NCI-H510A treated with DMSO at 0.1 percent for 48 hours (cell line): ENCODE data around the gene NEURL2.
"Not testable (repeated sequence)": the region's sequence is repeated elsewhere in the genome, so short reads cannot be mapped to it uniquely, and the experiment has no call there.

Source experiments
- DNase-seq: peaks from one replicate; lab custom pipeline; 2025; lab: John Stamatoyannopoulos, UW

NEURL2 gene

GRCh38 chr20:45898285-45898684, 7.3 kb upstream of the NEURL2 start:
- no peak for DNase-seq

- no peak for DNase-seq
Measured at GRCh38 chr20:45897692-45898091, 6.7 kb upstream of the NEURL2 start.

GRCh38 chr20:45897289-45897688, 6.3 kb upstream of the NEURL2 start:
- DNase-seq, result no peak

GRCh38 chr20:45896641-45897161, 5.7 kb upstream of the NEURL2 start:
- no peak for DNase-seq

- no peak for DNase-seq
Measured at GRCh38 chr20:45894797-45895196, 3.8 kb upstream of the NEURL2 start.

- DNase-seq, result no peak
Measured at GRCh38 chr20:45893831-45894230, 2.8 kb upstream of the NEURL2 start.

- no peak for DNase-seq
Measured at GRCh38 chr20:45892828-45893500, 2.0 kb upstream of the NEURL2 start.

- peak; percentile 21 for DNase-seq
Measured at GRCh38 chr20:45892049-45892825, 1.2 kb upstream of the NEURL2 start.

- peak; percentile 61 for DNase-seq
Measured at GRCh38 chr20:45890077-45890984, 677 bp downstream of the NEURL2 start.

GRCh38 chr20:45888681-45889080, 2.3 kb downstream of the NEURL2 start:
- no peak for DNase-seq

- DNase-seq, result no peak
Measured at GRCh38 chr20:45887346-45887715, 3.7 kb downstream of the NEURL2 start, which contains the start of gene SPATA25. Gene SPATA25, minus strand, starts transcription at chr20:45887622. Its CDS starts 32 bp downstream, at chr20:45887590.

- no peak for DNase-seq
Measured at GRCh38 chr20:45886590-45887345, 4.2 kb downstream of the NEURL2 start.

- no peak for DNase-seq
Measured at GRCh38 chr20:45883100-45883469, 7.9 kb downstream of the NEURL2 start.

GRCh38 chr20:45882469-45883099, 8.4 kb downstream of the NEURL2 start:
- DNase-seq, result no peak

GRCh38 chr20:45880988-45881788, 9.8 kb downstream of the NEURL2 start, which contains the start of gene ZSWIM1:
Gene ZSWIM1, plus strand, starts transcription at chr20:45881227. Its CDS starts 1,366 bp downstream, at chr20:45882593.
- DNase-seq, result peak; percentile 98

GRCh38 chr20:45878076-45878761, 12.8 kb downstream of the NEURL2 start:
- no peak for DNase-seq

- DNase-seq, result no peak
Measured at GRCh38 chr20:45874576-45874975, 16.4 kb downstream of the NEURL2 start.

GRCh38 chr20:45874104-45874481, 16.9 kb downstream of the NEURL2 start:
- not testable (repeated sequence) for DNase-seq

GRCh38 chr20:45873409-45874103, 17.5 kb downstream of the NEURL2 start:
- DNase-seq, result no peak
